ENCODE results near the gene RIIAD1. TPM values are rescaled to one million over a fixed set of nuclear protein-coding genes. Genes with fewer than 3 reads are reported as not detected.

Gene RIIAD1
- total RNA-seq, 2 donors from 2014 or later = not detected

DNA sequence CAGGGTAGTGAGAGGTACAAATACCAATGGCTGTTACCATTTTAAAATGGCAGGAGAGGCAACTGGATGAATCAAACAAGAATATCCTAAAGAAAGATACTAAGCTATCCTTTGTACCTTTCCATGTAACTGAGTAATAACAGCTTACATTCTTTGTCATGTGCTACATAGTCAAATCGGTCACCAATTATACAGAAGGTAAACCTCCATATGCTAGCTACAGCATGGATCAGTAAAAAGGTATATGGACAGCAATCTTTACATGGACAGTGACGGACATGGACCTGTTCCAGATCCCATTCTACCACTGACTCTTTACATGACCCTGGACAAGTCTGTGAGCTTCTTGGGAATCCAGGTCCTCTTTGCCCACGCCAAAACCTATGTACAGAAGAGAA is 55.3 kb downstream of the RIIAD1 start:
- Histone ChIP-seq H3K9me3 (no peaks in the 10 kb centered on the region), H3K4me3 (no peak overlapping the region), H3K27ac (no peak overlapping the region), H3K27me3 (no peaks in the 10 kb centered on the region), H3K4me1 (no peaks in the 10 kb centered on the region), H3K36me3 (peaks cover 13% of the 10 kb centered on the region)
- TF ChIP-seq, protein P1, sequence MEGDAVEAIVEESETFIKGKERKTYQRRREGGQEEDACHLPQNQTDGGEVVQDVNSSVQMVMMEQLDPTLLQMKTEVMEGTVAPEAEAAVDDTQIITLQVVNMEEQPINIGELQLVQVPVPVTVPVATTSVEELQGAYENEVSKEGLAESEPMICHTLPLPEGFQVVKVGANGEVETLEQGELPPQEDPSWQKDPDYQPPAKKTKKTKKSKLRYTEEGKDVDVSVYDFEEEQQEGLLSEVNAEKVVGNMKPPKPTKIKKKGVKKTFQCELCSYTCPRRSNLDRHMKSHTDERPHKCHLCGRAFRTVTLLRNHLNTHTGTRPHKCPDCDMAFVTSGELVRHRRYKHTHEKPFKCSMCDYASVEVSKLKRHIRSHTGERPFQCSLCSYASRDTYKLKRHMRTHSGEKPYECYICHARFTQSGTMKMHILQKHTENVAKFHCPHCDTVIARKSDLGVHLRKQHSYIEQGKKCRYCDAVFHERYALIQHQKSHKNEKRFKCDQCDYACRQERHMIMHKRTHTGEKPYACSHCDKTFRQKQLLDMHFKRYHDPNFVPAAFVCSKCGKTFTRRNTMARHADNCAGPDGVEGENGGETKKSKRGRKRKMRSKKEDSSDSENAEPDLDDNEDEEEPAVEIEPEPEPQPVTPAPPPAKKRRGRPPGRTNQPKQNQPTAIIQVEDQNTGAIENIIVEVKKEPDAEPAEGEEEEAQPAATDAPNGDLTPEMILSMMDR (IDR thresholded peaks at IDR 0.05) = no peak
- DNase-seq (ENCODE audit: low spot score) = no peak

DNA sequence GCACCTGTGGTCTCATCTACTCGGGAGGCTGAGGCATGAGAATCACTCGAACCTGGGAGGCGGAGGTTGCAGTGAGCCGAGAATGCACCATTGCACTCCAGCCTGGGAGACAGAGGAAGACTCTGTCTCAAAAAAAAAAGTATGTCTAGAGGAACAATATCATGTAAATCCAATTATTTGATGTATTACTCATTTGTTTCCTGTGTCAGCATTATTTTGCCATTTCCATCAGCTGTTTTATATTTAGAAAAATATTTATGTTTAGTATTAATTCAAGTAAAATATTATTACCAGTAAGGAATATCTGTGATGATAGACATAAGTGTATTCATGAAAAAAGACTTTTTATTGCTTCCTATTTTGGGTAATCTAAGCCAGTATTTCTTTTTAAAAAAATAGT is 56.0 kb downstream of the RIIAD1 start:
- peaks cover 15% of the 10 kb centered on the region for H3K36me3 ChIP-seq
- TF ChIP-seq, protein P1 (IDR thresholded peaks at IDR 0.05) = no peak

More for the DNA sequence above, 56.0 kb downstream of the RIIAD1 start:
- Histone ChIP-seq H3K4me3 (no peak overlapping the region), H3K4me1 (no peaks in the 10 kb centered on the region), H3K9me3 (no peaks in the 10 kb centered on the region), H3K27me3 (no peaks in the 10 kb centered on the region), H3K27ac (no peak overlapping the region)
- DNase-seq (ENCODE audit: low spot score) = no peak

Other genes with a start within 250 kb of the RIIAD1 start
- gene CGN, start 210.1 kb upstream of the RIIAD1 start, total RNA-seq = 1 to 10 TPM; 3.3 to 5.4 TPM
- 1 to 10 TPM; 4.3 to 7.9 TPM for gene TUFT1, start 181.2 kb upstream of the RIIAD1 start, total RNA-seq
- gene SNX27, start 109.5 kb upstream of the RIIAD1 start, total RNA-seq = 10 to 100 TPM; 25.2 to 25.8 TPM
- not detected for gene CELF3, start 4.7 kb upstream of the RIIAD1 start, total RNA-seq
- gene MRPL9, start 42.0 kb downstream of the RIIAD1 start, total RNA-seq = 10 to 100 TPM; 32.7 to 38.9 TPM
- 1 to 10 TPM; 3.3 to 4.2 TPM for gene TDRKH, start 69.0 kb downstream of the RIIAD1 start, total RNA-seq
- gene LINGO4, start 83.9 kb downstream of the RIIAD1 start, total RNA-seq = under 1 TPM; 0.20 to 0.33 TPM
- gene RORC, start 110.3 kb downstream of the RIIAD1 start, total RNA-seq = 10 to 100 TPM in 1 of 2 donors, 1 to 10 TPM in 1; 9.1 to 10.3 TPM
- gene C2CD4D, start 118.3 kb downstream of the RIIAD1 start, total RNA-seq = not detected
- gene THEM5, start 132.2 kb downstream of the RIIAD1 start, total RNA-seq = not detected
- 10 to 100 TPM; 18.5 to 23.1 TPM for gene THEM4, start 188.0 kb downstream of the RIIAD1 start, total RNA-seq